ENCODE data around the gene MTMR3.

DNA sequence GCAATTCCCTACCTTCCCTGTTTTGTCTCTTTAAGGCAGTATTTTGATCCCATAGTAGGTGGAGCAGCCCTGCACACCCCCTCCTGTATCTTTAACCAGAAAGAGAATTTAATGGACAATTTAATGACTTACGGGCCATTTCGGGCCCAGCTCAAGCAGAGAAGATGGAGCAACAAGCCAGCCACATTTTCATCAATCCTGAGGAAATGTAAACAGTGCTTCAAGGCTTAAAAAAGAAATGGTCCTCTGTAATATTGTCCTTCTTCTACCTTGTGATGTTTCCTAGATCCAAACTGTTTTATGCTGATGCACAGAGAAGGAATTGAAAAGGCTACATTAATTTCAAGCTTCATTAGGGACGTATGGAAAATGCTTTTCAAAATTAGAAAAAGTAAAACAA lies 88.6 kb downstream of the MTMR3 start:
- no peak for TF ChIP-seq POLR2A (IDR thresholded peaks at IDR 0.05)
- TF ChIP-seq, protein P1, sequence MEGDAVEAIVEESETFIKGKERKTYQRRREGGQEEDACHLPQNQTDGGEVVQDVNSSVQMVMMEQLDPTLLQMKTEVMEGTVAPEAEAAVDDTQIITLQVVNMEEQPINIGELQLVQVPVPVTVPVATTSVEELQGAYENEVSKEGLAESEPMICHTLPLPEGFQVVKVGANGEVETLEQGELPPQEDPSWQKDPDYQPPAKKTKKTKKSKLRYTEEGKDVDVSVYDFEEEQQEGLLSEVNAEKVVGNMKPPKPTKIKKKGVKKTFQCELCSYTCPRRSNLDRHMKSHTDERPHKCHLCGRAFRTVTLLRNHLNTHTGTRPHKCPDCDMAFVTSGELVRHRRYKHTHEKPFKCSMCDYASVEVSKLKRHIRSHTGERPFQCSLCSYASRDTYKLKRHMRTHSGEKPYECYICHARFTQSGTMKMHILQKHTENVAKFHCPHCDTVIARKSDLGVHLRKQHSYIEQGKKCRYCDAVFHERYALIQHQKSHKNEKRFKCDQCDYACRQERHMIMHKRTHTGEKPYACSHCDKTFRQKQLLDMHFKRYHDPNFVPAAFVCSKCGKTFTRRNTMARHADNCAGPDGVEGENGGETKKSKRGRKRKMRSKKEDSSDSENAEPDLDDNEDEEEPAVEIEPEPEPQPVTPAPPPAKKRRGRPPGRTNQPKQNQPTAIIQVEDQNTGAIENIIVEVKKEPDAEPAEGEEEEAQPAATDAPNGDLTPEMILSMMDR (IDR thresholded peaks at IDR 0.05 in 4 of 5, conservative IDR thresholded peaks at IDR 0.05 in 1 of 5): no peak

All from gastrocnemius medialis (tissue), 4 donors.